Right ventricle myocardium superior (tissue), 1 donor: Measurements from ENCODE around the gene DNAAF5. TPM values are rescaled to one million over a fixed set of nuclear protein-coding genes. Genes with fewer than 3 reads are reported as not detected.

Source experiments
- ATAC-seq: fragments of 200-7000 bp; cut with Tn5 transposase; one replicate; pipeline ENCODE4 v1.9.1; 2020; ENCODE audit warnings: mild to moderate bottlenecking; ENCODE audit not compliant: poor library complexity
- DNase-seq: peaks from one replicate; pipeline ENCODE4 v3.0.0-alpha.2; 2020
- intact Hi-C: fragments of 100-400 bp; cut with DNase I; formaldehyde crosslinking; loops from one replicate; pipeline ENCODE4 v1.11.2; 2022
- total RNA-seq: library from RNA; stranded (reverse); fragmentation: NEBNext Ultra II Directional; extraction: Animal tissue kit (Norgen Biotek cat#: 25700); gene quantifications from one replicate; pipeline ENCODE4 v1.2.1, GENCODE V29; 2021
- donor health status: DM: no; HTN: yes; CAD: no; lungs with severe emphysema.

Gene DNAAF5
- total RNA-seq, 1 donor from 2014 or later: 19.3 TPM

GRCh38 chr7:816300-816750 is 89.8 kb downstream of the DNAAF5 start:
- intact Hi-C loops: no loop called here
- ATAC-seq (peak; percentile 87), DNase-seq (peak; percentile 99)

- ATAC-seq: no peak
- DNase-seq: peak; percentile 48
- intact Hi-C loops: no loop called here
These were observed 90.5 kb downstream of the DNAAF5 start for GRCh38 chr7:816751-817671.

DNA sequence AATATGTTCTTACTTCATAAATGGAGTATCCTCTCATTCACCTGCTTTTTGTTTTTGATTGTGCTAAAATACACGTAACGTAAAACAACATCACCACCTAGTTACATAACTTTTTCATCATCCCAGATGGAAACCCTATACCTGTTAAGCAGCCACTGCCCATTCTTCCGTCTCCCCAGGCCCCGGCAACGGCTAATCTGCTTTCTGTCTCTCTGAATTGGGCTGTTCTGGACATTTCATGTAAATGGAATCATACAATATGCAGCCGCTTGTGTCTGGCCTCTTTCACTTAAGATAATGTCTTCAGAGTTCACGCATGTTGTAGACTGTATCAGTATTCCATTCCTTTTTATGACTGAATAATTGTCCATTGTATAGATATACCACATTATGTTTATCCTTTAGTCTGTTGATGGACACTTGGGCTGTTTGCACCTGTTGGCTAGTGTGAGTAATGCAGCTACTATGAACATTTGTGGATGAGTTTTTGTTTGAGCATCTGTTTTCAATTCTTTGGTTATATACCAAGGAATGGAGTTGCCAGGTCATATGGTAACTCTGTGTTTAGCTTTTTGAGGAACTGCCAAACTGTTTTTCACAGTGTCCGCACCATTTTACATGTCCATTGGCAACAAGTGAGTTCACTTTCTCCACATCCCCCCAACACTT is 91.7 kb downstream of the DNAAF5 start:
- peak; percentile 1 for DNase-seq
- no peak for ATAC-seq
- intact Hi-C loops: no loop called here

GRCh38 chr7:820341-820740 is 93.8 kb downstream of the DNAAF5 start:
- no peak for DNase-seq
- intact Hi-C loops: loop anchor here (5.0 kb wide), 1 partner anchor 52 kb away; no protein-coding TSS in a partner anchor
- ATAC-seq: no peak

DNA sequence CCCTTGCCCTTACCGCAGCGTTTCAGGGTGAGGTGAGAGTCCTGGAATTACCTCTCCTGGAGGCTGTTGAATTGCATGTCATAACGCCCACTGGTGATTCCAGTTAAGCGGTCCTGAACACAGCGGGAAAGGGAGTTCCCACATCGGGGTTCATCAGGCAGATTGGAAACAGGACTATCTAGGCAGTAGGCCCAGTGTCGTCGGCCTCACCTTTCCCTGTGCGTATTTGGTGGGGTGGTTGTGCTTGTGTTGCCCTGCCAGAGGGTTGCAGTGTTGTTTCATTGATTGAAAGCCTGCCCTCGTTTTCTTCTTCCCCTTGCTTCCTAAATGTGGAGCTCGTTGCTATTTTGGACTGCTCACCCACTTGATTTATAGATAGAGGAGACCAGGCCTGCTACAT is 95.2 kb downstream of the DNAAF5 start:
- intact Hi-C loops: loop anchor here (5.0 kb wide), 1 partner anchor 51 kb away; no protein-coding TSS in a partner anchor
- ATAC-seq: peak; percentile 71
- peak; percentile 36 for DNase-seq

- DNase-seq (peak; percentile 40), ATAC-seq (peak; percentile 13)
- intact Hi-C loops: loop anchor here (5.0 kb wide), 1 partner anchor 50 kb away; no protein-coding TSS in a partner anchor
These were observed 96.3 kb downstream of the DNAAF5 start for GRCh38 chr7:822692-823276.

DNA sequence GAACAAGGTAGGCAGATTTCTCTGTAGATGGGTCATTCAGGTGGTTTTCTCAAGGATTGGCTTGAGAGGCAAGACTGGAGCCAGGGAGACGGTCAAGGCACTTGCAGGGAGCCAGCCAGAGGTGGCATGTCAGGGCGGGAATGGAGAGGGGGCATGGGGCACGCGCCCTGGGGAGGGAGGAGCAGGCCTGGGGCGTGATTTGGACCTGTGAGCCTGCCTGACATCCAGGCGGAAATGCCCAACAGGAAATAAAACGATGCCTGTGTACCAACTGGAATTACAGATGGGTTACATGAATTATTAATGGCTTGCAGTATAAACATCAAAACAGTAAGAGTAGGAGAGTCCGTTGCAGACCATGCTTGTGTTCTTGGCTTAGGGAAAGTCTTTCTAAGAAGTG is 97.2 kb downstream of the DNAAF5 start:
- DNase-seq: peak; percentile 20

GRCh38 chr7:824081-824480 is 97.6 kb downstream of the DNAAF5 start:
- intact Hi-C loops: loop anchor here (5.0 kb wide), 1 partner anchor 48 kb away; no protein-coding TSS in a partner anchor
- peak; percentile 36 for DNase-seq
- no peak for ATAC-seq

More for the DNA sequence above, 97.2 kb downstream of the DNAAF5 start:
- intact Hi-C loops: loop anchor here (5.0 kb wide), 1 partner anchor 49 kb away; no protein-coding TSS in a partner anchor
- no peak for ATAC-seq

GRCh38 chr7:824664-825063 is 98.2 kb downstream of the DNAAF5 start:
- DNase-seq (peak; percentile 46), ATAC-seq (no peak)
- intact Hi-C loops: loop anchor here (5.0 kb wide), 1 partner anchor 48 kb away; no protein-coding TSS in a partner anchor

- DNase-seq (no peak), ATAC-seq (no peak)
- intact Hi-C loops: no loop called here
These were observed 98.9 kb downstream of the DNAAF5 start for GRCh38 chr7:825386-825785.

GRCh38 chr7:826230-826917 is 99.9 kb downstream of the DNAAF5 start:
- DNase-seq: peak; percentile 46
- ATAC-seq: no peak
- intact Hi-C loops: no loop called here

DNA sequence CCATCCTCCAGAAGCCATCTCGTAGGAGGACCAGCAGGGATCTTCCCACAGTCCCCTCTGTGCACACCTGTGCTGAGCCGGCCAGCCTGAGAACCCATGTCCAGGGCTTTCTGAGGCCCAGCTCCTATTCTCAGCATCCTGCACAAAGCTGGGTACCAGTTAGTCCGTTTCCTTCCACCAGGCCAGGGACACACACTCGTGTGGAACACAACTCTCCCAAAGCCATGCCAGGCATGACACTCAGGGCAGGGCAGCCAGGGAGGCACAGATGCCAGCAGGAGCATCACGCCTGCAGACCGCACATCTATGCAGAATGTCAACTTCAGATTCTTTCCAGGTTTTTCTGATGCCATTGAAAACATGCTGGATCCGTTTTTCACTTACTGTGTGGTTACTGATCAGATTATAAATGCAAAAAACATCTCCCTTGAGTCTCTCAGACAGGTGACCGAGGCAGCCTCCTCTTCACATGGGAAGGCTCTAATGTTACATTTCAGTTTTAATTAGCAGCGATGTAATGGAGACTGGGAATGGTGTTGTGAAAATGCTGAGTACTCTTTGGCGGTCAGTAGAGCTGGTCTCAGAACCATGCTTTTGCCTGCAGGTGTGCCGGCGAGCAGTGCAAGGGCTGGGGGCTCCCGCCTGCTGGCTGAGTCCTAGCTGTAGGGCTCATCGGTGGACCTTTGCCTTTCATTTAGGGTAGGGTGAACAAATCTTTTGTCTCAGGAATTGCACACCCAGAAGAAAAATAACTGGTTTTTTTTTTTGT is 102.5 kb downstream of the DNAAF5 start:
- intact Hi-C loops: no loop called here
- ATAC-seq (no peak), DNase-seq (peak; percentile 29)

DNA sequence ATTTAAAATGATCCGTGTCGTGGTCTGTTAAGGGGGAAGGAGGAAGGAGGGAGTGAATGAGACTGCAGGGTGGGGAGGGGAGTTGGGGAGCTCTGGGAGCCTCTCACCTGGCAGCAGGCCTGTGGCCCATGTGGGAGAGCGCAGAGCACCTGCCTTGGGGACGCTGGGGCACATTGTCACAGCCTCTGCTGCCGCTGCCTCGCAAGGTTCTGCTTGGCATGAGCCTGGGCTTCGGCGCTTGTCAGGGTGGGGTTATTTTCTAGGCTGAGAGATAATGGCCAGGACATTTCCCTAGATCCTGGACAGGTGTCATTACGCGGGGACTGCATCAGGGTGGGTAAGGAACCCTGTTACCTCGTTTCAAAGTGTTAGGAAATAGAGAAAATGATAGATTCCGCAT is 103.6 kb downstream of the DNAAF5 start:
- intact Hi-C loops: loop anchor here (5.0 kb wide), 1 partner anchor 37 kb away; no protein-coding TSS in a partner anchor
- ATAC-seq (no peak), DNase-seq (peak; percentile 43)

- intact Hi-C loops: loop anchor here (5.0 kb wide), 1 partner anchor 36 kb away; no protein-coding TSS in a partner anchor
- peak; percentile 2 for DNase-seq
- peak; percentile 81 for ATAC-seq
These were observed 105.2 kb downstream of the DNAAF5 start for GRCh38 chr7:831596-832166.

DNA sequence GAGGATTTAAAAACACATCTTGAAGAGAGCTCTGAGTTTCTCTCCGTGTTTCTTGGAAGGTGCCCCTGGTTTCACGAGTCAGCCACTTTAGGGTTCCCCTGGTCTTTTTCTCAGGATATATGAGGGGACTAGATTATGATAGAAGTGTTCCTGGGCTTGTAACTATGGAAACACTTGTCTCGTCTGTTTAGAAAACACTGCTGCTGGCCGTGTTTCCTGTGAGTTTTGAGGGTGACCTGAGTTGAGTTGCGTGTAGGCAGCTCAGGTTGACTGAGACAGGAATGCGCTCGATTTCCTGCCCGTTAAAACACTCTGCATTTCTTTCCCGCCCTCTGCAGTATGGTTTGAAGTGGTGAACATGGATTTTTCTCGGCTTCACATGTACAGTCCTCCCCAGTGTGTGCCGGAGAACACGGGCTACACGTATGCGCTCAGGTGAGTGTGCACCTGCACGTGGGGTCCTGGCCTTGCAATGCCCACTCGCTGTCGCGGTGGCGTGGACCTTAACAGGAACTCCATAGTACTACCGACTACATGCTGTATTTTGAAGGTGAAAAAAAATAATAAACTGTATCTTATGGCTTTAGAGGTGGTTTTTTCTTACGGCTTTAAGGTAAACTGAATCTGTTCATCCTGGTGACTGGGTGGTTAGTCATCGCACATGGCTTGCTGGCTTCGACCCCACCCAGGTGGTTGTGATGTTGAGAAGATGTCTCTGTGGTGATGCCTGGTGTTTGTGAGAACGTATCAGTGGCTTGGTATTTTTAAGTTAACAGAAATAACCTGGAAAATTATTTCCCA is 105.9 kb downstream of the DNAAF5 start, which contains the start of gene SUN1:
SUN1 (plus strand) TSS at position 310 of the 801 bp plus-strand sequence; CDS start at position 359, 49 bp downstream.
- DNase-seq: peak; percentile 37

GRCh38 chr7:832968-833424 is 106.5 kb downstream of the DNAAF5 start:
- DNase-seq (peak; percentile 2), ATAC-seq (no peak)
- intact Hi-C loops: loop anchor here (5.0 kb wide), 1 partner anchor 34 kb away; no protein-coding TSS in a partner anchor

More for the DNA sequence above, 105.9 kb downstream of the DNAAF5 start, which contains the start of gene SUN1:
- ATAC-seq: peak; percentile 38
- intact Hi-C loops: loop anchor here (5.0 kb wide), 1 partner anchor 35 kb away; no protein-coding TSS in a partner anchor
